GM23338 (cell line): ENCODE measurements around the gene CTRB1.

Experiments
- CTCF ChIP-seq, 2 experiments: fragments of 200-600 bp in 1 of 2; sonication (generic) in 1 of 2; conservative IDR thresholded peaks; 2 replicates each; pipeline versions ENCODE4 v1.5.1 to v1.6.1; 2016 to 2017; ENCODE audit warnings: antibody characterized with exemption in 2 of 2, low read depth in 2 of 2, mild to moderate bottlenecking in 2 of 2, moderate library complexity in 1 of 2
- EZH2 ChIP-seq: fragments of 200-600 bp; sonication (generic); IDR thresholded peaks from one replicate; pipeline ENCODE4 v1.8.0; 2017; ENCODE audit warnings: antibody characterized with exemption, mild to moderate bottlenecking, low read depth; ENCODE audit not compliant: unreplicated experiment
- EZH2phosphoT487 ChIP-seq: fragments of 200-600 bp; sonication (generic); IDR thresholded peaks from one replicate; pipeline ENCODE4 v1.8.1; 2018; ENCODE audit warnings: antibody characterized with exemption; ENCODE audit not compliant: unreplicated experiment
- JUNB ChIP-seq: IDR thresholded peaks from one replicate; pipeline ENCODE4 v1.6.1; 2016; ENCODE audit warnings: antibody characterized with exemption; ENCODE audit not compliant: unreplicated experiment
- POLR2AphosphoS5 ChIP-seq: IDR thresholded peaks from 2 replicates; pipeline ENCODE4 v1.6.1; 2016; ENCODE audit warnings: antibody characterized with exemption, low read depth
- ZNF331 ChIP-seq: fragments of 250-450 bp; sonication (Bioruptor Pico); IDR thresholded peaks from 2 replicates; pipeline ENCODE4 v1.5.0; 2020; ENCODE audit warnings: low read depth, mild to moderate bottlenecking, moderate library complexity
- TF ChIP-seq, protein P1 (sequence below): IDR thresholded peaks from 2 replicates; pipeline ENCODE4 v1.6.1; 2016; ENCODE audit warnings: antibody characterized with exemption
- TF ChIP-seq, protein P2 (sequence below): IDR thresholded peaks from one replicate; pipeline ENCODE4 v1.6.1; 2018; ENCODE audit warnings: antibody characterized with exemption; ENCODE audit not compliant: unreplicated experiment

DNA sequence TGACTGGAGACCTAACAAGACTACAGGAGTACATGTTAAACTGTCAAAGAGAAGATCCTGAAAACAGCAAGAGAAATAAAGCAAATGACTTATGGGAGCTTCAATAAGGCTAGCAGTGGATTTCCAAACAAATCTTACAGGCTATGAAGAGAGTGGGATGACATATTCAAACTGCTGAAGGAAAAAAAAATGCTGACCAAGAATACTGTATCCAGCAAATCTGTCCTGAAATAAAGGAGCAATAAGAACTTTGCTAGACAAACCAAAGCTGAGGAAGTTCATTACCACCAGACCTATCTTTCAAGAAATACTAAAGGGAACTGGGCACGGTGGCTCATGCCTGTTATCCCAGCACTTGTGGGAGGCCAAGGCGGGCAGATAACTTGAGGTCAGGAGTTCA, 41.9 kb upstream of the CTRB1 start:
- TF ChIP-seq POLR2AphosphoS5 (no peak), CTCF (conservative IDR thresholded peaks at IDR 0.05; ENCODE audit: low read depth in 2 of 2) (no peak), EZH2phosphoT487 (no peak), EZH2 (no peak), JUNB (no peak), ZNF331 (CRISPR knock-in tag) (no peak)
- TF ChIP-seq, protein P1, sequence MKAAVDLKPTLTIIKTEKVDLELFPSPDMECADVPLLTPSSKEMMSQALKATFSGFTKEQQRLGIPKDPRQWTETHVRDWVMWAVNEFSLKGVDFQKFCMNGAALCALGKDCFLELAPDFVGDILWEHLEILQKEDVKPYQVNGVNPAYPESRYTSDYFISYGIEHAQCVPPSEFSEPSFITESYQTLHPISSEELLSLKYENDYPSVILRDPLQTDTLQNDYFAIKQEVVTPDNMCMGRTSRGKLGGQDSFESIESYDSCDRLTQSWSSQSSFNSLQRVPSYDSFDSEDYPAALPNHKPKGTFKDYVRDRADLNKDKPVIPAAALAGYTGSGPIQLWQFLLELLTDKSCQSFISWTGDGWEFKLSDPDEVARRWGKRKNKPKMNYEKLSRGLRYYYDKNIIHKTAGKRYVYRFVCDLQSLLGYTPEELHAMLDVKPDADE, result no peak
- TF ChIP-seq, protein P2, sequence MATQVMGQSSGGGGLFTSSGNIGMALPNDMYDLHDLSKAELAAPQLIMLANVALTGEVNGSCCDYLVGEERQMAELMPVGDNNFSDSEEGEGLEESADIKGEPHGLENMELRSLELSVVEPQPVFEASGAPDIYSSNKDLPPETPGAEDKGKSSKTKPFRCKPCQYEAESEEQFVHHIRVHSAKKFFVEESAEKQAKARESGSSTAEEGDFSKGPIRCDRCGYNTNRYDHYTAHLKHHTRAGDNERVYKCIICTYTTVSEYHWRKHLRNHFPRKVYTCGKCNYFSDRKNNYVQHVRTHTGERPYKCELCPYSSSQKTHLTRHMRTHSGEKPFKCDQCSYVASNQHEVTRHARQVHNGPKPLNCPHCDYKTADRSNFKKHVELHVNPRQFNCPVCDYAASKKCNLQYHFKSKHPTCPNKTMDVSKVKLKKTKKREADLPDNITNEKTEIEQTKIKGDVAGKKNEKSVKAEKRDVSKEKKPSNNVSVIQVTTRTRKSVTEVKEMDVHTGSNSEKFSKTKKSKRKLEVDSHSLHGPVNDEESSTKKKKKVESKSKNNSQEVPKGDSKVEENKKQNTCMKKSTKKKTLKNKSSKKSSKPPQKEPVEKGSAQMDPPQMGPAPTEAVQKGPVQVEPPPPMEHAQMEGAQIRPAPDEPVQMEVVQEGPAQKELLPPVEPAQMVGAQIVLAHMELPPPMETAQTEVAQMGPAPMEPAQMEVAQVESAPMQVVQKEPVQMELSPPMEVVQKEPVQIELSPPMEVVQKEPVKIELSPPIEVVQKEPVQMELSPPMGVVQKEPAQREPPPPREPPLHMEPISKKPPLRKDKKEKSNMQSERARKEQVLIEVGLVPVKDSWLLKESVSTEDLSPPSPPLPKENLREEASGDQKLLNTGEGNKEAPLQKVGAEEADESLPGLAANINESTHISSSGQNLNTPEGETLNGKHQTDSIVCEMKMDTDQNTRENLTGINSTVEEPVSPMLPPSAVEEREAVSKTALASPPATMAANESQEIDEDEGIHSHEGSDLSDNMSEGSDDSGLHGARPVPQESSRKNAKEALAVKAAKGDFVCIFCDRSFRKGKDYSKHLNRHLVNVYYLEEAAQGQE, result no peak
